Gastroesophageal sphincter (tissue), 3 donors: ENCODE measurements around the gene PLAU.

ENCODE experiments used
- CTCF ChIP-seq, 4 experiments: fragments of 200-600 bp in 2 of 4; fragments of 450-650 bp in 2 of 4; sonication (generic) in 1 of 4; IDR thresholded peaks; one replicate each; pipeline ENCODE4 v1.5.1; 2017 to 2019; ENCODE audit warnings: antibody characterized with exemption in 4 of 4, mild to moderate bottlenecking in 2 of 4, moderate library complexity in 2 of 4
- POLR2AphosphoS5 ChIP-seq: sonication (generic); formaldehyde crosslinking; IDR thresholded peaks from one replicate; pipeline ENCODE4 v1.6.1; 2017; ENCODE audit warnings: antibody characterized with exemption

- TF ChIP-seq CTCF (IDR thresholded peaks at IDR 0.05) (no peak), POLR2AphosphoS5 (no peak)
Observed at GRCh38 chr10:73922007-73922863, 11.3 kb downstream of the PLAU start.
